GM08714 (cell line): ENCODE data around the gene HSPA12B.

ENCODE experiments used
- H3K4me3 ChIP-seq: fragments of 200-500 bp; sonication (Bioruptor generic); 2 replicates; pipeline ENCODE4 v1.5.1; 2014; ENCODE audit warnings: mild to moderate bottlenecking, low read length, inconsistent platforms
- ZNF274 ChIP-seq: IDR thresholded peaks from 2 replicates; pipeline ENCODE4 v1.6.1; 2012; ENCODE audit warnings: mild to moderate bottlenecking, low read depth, low read length

HSPA12B gene, protein sequence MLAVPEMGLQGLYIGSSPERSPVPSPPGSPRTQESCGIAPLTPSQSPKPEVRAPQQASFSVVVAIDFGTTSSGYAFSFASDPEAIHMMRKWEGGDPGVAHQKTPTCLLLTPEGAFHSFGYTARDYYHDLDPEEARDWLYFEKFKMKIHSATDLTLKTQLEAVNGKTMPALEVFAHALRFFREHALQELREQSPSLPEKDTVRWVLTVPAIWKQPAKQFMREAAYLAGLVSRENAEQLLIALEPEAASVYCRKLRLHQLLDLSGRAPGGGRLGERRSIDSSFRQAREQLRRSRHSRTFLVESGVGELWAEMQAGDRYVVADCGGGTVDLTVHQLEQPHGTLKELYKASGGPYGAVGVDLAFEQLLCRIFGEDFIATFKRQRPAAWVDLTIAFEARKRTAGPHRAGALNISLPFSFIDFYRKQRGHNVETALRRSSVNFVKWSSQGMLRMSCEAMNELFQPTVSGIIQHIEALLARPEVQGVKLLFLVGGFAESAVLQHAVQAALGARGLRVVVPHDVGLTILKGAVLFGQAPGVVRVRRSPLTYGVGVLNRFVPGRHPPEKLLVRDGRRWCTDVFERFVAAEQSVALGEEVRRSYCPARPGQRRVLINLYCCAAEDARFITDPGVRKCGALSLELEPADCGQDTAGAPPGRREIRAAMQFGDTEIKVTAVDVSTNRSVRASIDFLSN

DNA sequence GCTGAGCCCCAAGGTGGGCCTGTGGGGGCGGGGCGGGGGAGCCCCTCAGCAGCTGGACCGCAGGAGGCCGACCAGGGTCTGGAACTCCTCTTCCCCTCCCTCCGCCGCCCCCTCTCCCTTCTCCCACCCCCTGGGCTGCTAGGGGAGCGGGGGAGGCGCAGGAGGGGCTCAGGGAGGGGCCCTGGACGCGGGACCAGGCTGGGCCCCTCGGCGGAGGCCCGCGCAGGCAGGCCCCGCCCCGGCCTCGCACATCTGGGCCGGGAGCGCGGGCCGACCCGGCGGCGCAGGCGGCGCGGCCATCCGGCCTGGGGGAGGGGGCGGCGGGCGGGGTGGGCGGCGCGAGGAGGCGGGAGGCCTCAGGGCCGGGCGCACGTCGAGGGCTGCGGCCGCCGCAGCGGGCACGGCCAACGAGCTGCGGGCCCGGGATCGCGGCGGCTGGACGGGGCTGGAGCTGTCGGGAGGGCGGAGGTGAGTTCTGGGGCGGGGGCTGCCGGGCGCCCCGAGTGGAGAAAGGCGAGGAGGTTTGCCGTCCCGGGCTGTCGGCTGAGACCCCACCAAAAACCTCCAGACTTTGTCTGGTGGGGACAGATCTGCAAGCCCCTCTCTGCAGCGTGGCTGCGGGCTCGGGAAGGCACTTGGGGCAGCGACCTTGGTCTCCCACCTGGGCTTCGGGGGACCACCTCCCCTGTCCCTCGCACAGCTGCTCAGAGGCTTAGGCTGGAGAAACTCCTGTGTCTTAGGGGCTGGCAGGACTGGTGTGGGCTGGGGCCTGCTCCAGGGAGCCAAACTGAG is at the start of gene HSPA12B:
TSS of gene HSPA12B (plus strand) at position 359 of the 792 bp plus-strand sequence. CDS start 5,990 bp downstream, outside the sequence.
- TF ChIP-seq ZNF274: no peak
- no peak within 1 kb of the TSS for H3K4me3 ChIP-seq

DNA sequence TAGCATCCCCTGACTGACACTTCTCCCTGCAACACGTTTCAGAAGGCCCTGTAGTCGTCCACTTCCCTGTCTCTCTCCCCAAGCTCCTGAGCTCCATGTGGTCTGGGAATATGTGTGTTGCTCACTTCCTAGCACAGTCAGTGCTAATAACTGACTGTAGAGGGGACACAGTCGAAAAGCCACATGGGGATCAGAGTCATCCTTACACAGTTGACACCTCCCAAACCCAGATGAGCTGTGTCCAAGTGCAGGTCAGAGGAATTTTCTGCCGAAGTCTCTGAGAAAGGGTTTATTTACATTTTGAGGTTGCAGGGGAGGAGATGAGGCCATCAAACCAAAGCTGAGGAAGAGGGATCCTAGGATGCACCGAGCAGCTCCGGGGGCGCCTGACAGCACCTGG is 47.1 kb upstream of the HSPA12B start:
- TF ChIP-seq ZNF274: no peak
- no peak overlapping the region for H3K4me3 ChIP-seq

DNA sequence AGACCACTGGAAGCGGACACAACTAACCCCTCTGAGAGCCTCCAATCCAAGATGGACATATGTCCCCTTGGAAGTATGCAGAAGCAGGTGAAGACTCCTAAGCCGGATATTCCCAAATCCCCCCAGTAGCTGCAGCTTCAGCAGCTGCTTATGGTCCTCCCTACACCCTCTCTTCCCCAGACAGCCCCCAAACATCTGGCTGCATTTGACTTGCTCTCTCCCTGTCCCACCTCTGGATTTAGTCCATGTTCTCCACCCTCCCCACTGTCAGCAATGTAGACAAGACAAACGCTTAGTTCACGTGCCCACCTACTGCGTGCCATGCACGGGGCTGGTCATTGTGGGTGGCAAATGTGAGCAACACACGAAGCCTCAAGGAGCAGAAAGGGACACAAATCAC is 46.1 kb upstream of the HSPA12B start:
- no peak for TF ChIP-seq ZNF274
- H3K4me3 ChIP-seq: no peak overlapping the region

DNA sequence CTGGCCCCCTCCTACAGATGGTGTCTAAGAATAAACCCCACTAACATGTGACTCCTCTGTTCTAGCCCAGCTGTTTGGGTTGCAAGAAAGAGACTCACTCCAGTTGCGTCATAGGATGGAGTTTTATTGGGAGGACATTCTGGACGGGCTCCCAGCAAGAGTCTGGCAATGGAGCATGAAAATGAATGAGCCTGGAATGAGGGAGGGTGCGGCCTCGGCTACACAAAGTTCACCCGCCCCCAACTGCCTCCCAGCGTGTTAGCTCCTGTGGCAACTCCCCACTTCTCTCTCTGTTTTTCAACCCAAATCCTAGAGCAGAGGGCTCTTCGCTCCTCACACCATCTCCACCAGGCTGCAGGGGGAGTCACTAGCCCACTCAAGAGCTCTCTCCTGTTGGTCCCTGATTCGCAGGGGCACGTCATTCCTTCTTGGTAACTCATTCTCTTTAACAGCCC is 45.6 kb upstream of the HSPA12B start:
- no peak overlapping the region for H3K4me3 ChIP-seq
- no peak for TF ChIP-seq ZNF274

DNA sequence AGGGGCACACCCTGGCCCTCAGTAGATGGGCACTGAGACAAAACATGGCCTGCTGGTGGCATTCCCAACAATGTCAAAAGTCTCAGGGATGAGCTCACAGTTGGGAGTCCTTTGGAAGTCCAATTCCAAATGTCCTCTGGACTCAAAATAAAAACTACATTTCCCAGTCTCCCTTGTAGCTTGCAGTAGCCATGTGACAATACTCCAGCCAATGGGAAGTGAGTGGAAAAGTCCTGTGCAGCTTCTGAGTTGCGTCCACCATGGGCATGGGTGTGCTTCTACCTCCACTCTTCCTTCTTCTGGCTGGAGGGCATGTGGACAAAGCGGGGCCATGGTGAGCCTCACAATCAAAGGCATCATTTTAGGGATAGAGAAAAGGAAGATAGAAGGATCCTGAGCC is 44.8 kb upstream of the HSPA12B start:
- H3K4me3 ChIP-seq: no peak overlapping the region
- TF ChIP-seq ZNF274: no peak

DNA sequence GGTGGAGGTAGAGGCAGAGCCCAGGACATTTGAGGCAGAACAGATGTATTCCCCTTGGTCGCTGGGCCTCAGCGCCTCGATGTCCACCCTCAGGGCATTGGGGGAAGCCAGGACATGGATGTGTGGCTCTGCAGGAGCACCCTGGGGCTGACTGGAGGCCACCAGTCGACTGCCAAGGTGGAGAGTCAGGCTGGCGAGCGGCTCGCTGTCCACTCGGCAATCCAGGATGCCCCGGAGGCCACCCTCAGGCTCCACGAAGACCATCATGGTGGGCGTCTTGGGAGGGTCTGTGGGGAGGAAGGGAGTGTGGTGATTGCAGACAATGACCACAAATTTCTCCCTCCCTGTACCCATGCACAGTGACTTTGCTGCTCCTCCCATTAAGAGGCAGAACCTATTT is 42.5 kb upstream of the HSPA12B start:
- H3K4me3 ChIP-seq: no peak overlapping the region
- no peak for TF ChIP-seq ZNF274

DNA sequence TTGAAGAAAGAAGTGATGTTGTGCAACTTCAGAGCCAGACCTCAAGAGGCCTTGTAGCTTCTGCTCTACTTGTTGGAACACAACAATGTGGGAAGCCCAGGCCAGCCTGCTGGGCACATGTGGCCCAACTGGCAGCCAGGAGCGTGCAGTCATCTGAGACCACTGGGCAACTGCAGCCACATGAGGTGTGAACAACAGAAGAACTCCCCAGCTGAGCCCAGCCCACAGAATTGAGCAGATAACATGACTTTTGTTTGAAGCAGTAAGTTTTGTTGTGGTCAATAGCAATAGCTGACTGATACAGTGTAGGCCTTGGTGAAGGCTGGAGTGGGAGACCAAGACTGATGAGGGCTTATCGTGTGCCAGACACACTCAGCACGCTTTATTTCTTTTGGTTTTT is 42.1 kb upstream of the HSPA12B start:
- TF ChIP-seq ZNF274: no peak

DNA sequence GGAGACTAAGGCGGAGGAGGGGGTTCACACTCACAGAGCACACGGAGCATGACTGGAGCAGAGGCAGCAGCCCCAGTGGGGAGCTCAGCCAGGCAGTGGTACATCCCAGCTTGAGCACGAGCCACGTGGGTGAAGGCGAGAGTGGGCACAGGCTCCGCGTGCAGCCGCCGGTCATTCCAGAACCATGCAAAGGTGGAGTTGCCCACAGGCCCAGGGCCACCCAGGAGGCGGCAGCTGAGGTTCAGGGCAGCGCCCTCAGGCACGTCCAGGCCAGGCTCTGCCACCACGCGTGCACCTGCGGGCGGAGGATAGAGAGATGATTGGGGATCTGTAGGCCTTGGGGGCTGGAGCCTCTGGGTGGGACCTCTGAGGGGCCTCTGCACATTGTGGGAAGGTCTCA is 41.2 kb upstream of the HSPA12B start:
- no peak overlapping the region for H3K4me3 ChIP-seq
- TF ChIP-seq ZNF274: no peak

More for the DNA sequence above, 42.1 kb upstream of the HSPA12B start:
- no peak overlapping the region for H3K4me3 ChIP-seq

DNA sequence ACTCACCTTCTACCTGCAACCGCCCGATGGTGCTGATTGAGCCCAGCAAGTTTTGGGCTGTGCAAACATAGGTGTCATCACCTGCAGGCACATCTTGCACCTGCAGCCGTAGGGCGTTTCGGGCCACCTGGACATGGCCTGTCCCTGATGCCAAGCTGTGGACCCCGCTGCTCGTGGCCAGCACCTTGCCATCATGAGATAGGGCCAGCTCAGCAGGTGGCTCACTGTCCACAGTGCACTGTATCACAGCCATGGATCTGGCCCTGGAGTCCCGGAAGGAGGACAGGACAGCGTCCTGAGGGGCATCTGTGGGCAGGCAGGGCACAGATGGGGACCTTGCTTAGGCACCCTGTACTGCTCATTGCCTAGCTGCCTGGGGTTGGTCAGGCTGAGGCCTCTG is 40.6 kb upstream of the HSPA12B start:
- H3K4me3 ChIP-seq: no peak overlapping the region
- no peak for TF ChIP-seq ZNF274

DNA sequence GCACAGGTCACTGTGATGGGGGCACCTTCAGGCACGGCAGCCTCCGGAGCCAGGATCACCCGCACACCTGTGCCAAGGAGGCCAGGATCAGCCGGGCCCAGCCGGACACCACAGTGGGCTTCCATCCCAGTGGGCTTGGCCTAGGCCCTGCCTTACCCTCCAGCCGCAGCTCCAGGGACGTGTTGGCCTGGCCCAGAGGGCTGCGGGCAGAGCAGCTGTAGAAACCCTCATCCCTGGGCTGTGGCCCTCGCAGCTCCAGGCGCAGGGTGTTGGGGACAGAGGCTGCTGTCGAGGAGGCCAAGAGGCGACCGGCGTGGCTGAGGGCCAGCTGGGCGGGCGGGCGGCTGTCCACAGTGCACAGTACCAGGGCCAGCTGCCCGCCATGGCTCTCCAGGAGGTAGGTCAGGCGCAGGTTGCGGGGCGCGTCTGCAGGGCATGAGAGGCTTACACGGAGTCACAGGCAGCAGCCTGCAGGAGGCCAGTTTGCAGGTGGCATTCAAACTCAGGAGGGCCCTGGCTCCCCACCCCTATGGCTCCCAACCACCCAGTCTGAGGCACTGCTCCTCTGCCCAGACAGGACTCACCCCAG is 39.7 kb upstream of the HSPA12B start:
- no peak overlapping the region for H3K4me3 ChIP-seq
- TF ChIP-seq ZNF274: no peak

DNA sequence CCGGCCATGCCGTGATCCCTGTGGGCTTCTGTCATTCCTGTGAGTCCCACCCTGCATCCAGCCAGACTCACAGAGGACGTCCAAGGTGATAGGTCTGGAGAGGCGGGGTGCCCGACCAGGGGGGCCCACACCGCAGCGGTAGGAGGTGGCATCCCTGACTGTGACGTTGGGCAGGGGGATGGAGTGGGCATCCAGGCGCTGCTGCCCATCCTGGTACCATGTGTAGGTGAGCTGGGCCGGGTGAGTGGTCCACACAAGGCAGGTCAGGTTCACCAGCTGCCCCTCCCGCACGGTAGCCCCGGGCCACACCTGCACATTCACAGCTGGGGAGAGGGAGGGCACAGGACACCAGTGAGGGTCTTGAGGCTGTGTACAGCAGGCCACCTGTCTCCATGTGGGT is 39.1 kb upstream of the HSPA12B start:
- TF ChIP-seq ZNF274: no peak
- no peak overlapping the region for H3K4me3 ChIP-seq

DNA sequence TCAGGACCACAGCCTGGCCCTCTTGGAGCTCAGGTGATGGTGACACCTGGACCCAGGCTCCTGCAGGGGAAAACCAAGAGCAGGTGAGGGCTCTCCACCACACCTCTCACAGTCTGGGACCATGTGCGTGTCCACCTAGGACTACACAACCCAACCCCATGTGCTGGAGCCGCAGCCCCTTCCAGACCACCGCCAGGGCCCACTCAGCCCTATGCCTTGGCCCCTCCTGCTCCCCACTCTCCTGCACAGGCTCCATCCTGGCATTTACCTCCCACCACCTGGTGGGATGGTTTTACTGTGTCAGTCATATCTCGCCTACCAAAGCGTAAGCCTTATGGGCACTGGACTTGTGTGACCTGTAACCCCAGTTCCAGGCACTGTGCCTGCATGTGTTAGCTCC is 37.6 kb upstream of the HSPA12B start:
- no peak overlapping the region for H3K4me3 ChIP-seq
- no peak for TF ChIP-seq ZNF274

DNA sequence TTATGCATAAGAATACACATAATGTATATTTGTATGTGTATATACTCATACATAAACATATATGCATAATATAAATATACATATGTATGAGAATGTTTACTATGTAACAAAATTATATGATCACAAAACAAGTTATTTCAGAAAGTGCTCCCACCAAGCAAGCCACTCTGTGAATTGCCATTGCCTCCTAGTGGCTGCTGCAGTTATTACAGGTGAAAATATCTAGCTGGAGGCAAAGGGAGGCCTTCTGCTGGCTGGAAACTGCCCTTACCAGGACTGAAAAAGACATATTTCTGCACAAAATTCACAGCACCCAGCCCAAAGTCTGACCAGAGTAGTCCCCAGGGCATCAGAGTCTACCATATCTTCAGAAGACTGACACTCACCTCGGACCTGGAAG is 36.3 kb upstream of the HSPA12B start:
- no peak for TF ChIP-seq ZNF274
- H3K4me3 ChIP-seq: no peak overlapping the region
